ENCODE measurements around the gene IFIT2. TPM values are rescaled to one million over a fixed set of nuclear protein-coding genes. Genes with fewer than 3 reads are reported as not detected.

Gene IFIT2
- total and polyA plus RNA-seq, 2 donors (not counting 3 experiments of a cell fraction or from before 2014, with no cell fraction given), result 0.23 to 1.4 TPM

DNA sequence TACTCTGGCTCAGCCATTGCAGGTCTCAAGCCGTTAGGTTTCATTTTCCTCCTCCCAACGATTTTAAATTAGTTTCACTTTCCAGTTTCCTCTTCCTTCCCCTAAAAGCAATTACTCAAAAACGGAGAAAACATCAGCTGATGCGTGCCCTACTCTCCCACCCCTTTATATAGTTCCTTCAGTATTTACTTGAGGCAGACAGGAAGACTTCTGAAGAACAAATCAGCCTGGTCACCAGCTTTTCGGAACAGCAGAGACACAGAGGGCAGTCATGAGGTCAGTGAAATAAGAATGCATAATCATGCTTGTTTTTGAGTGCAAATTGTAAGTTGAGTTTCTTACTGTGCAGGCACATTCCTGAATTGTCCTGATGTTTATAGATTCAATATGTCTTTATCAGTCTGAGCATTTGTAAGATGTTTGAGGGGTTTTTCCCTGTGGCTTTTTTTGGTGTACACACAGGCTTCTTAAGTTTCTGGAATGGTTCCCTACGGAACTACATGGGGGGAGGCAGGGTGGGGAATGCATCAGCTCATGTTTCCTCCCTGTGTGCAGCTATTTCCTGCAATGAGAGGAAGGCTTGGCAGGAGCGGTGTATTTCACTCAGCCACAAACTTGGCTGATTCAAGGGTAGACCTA is 26.1 kb downstream of the IFIT2 start, which contains the start of gene IFIT3:
Gene IFIT3, plus strand, starts transcription at position 195 of the 639 bp plus-strand sequence. Its CDS starts 77 bp downstream, at position 272.
- BruUV-seq (replicated peaks), result TSS peak; percentile 75
- Histone ChIP-seq H4K20me1 (replicated peaks; ENCODE audit: control insufficient read depth, extremely low read depth, insufficient read depth, low read length) (no peaks in the 10 kb centered on the region), H3K4me3 (replicated peaks in 1 of 3; ENCODE audit: insufficient read depth in 1 of 3, low read depth in 1 of 3, low read length in 3 of 3) (peak within 1 kb of the TSS; percentile 24 to 80 (median 39)), H3K4me2 (ENCODE audit: insufficient read depth, low read length) (peak within 1 kb of the TSS; percentile 85), H2AFZ (ENCODE audit: low read depth, low read length) (peak within 1 kb of the TSS; percentile 84), H3K79me2 (ENCODE audit: control insufficient read depth, insufficient read depth, low read length) (no peaks in the 10 kb centered on the region), H3K9me3 (replicated peaks; ENCODE audit: control insufficient read depth, insufficient read depth, low read length) (no peaks in the 10 kb centered on the region), H3K9me1 (replicated peaks; ENCODE audit: control insufficient read depth, extremely low read depth, insufficient read depth, low read length) (no peaks in the 10 kb centered on the region), H3K4me1 (ENCODE audit: control insufficient read depth, extremely low read depth, insufficient read depth, low read length) (peaks cover 21% of the 10 kb centered on the region), H3K9ac (replicated peaks; ENCODE audit: extremely low read depth, insufficient read depth, low read length) (peak within 1 kb of the TSS; percentile 78), H3K36me3 (ENCODE audit: control insufficient read depth in 2 of 2, extremely low read depth in 1 of 2, insufficient read depth in 2 of 2, low read length in 2 of 2) (no peaks in the 10 kb centered on the region), H3K27ac (ENCODE audit: insufficient read depth, low read depth, low read length) (peak within 1 kb of the TSS; percentile 88), H3K27me3 (ENCODE audit: control insufficient read depth in 2 of 2, insufficient read depth in 2 of 2, low read length in 2 of 2) (no peaks in the 10 kb centered on the region)
- ChIA-PET POLR2A (no interaction called here), CTCF (interaction anchor here (0.6 to 1.7 kb wide), 7 partner anchors 18 to 298 kb away, joined by 3 to 7 read pairs (median 3); partner anchors contain the start of genes IFIT2 and LIPA)
- TF ChIP-seq FOS (IDR thresholded peaks at IDR 0.05; ENCODE audit: borderline replicate concordance, insufficient read depth, low read length), result peak; percentile 46
- peak; percentile 62 for TF ChIP-seq MYC (IDR thresholded peaks at IDR 0.05; ENCODE audit: low read depth, low read length)
- TF ChIP-seq JUN (IDR thresholded peaks at IDR 0.05; ENCODE audit: borderline replicate concordance, insufficient read depth, insufficient read length, low read depth), result peak; percentile 36
- TF ChIP-seq GATA2 (IDR thresholded peaks at IDR 0.05; ENCODE audit: insufficient read depth, insufficient read length, low read depth, low read length), result no peak
- TF ChIP-seq POLR2A (IDR thresholded peaks at IDR 0.05; ENCODE audit: low read depth, low read length), result peak; percentile 19
- TF ChIP-seq, protein P1, sequence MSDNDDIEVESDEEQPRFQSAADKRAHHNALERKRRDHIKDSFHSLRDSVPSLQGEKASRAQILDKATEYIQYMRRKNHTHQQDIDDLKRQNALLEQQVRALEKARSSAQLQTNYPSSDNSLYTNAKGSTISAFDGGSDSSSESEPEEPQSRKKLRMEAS (IDR thresholded peaks at IDR 0.05; ENCODE audit: insufficient read depth, insufficient read length), result no peak
- TF ChIP-seq EZH2 (IDR thresholded peaks at IDR 0.05; ENCODE audit: borderline replicate concordance, low read depth, low read length, severe bottlenecking), result no peak
- TF ChIP-seq, protein P2, sequence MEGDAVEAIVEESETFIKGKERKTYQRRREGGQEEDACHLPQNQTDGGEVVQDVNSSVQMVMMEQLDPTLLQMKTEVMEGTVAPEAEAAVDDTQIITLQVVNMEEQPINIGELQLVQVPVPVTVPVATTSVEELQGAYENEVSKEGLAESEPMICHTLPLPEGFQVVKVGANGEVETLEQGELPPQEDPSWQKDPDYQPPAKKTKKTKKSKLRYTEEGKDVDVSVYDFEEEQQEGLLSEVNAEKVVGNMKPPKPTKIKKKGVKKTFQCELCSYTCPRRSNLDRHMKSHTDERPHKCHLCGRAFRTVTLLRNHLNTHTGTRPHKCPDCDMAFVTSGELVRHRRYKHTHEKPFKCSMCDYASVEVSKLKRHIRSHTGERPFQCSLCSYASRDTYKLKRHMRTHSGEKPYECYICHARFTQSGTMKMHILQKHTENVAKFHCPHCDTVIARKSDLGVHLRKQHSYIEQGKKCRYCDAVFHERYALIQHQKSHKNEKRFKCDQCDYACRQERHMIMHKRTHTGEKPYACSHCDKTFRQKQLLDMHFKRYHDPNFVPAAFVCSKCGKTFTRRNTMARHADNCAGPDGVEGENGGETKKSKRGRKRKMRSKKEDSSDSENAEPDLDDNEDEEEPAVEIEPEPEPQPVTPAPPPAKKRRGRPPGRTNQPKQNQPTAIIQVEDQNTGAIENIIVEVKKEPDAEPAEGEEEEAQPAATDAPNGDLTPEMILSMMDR (IDR thresholded peaks at IDR 0.05; ENCODE audit: extremely low read depth in 1 of 2, insufficient read depth in 1 of 2, low read depth in 1 of 2, low read length in 2 of 2), result no peak
- TF ChIP-seq POLR2AphosphoS5 (IDR thresholded peaks at IDR 0.05; ENCODE audit: insufficient read depth, low read depth, low read length), result peak; percentile 56
- intact Hi-C loops (cut with micrococcal nuclease), result loop anchor here (1.0 to 5.0 kb wide), 5 partner anchors 27 to 211 kb away; partner anchors contain the start of gene IFIT5
- FAIRE-seq (peak; percentile 81), DNase-seq (ENCODE audit: low read depth, low spot score) (peak; percentile 95)
- dilution Hi-C loops (cut with MboI; ENCODE audit: extremely low pct_ligation_motif_present, low sequenced_read_pairs), result no loop called here

Measured in endothelial cell of umbilical vein (primary cell).